ACC112 (cell line): ENCODE measurements around the gene RAB7B.
A peak's percentile ranks its signal among the peaks of the same experiment; 100 is the strongest.

Source experiments
- H2AFZ ChIP-seq: fragments of 200-600 bp; sonication (generic); one replicate; pipeline ENCODE4 v1.6.0; 2017; ENCODE audit warnings: antibody characterized with exemption, low read length; ENCODE audit not compliant: unreplicated experiment
- H3K27ac ChIP-seq: fragments of 200-600 bp; sonication (generic); 2 replicates; pipeline ENCODE4 v1.5.1; 2014; ENCODE audit warnings: low read depth, mild to moderate bottlenecking, antibody characterized with exemption, low read length, moderate library complexity
- H3K27me3 ChIP-seq: fragments of 200-600 bp; sonication (generic); 2 replicates; pipeline ENCODE4 v1.6.1; 2014; ENCODE audit warnings: mild to moderate bottlenecking, antibody characterized with exemption, low read length, moderate library complexity, mixed read lengths; ENCODE audit not compliant: insufficient read depth
- H3K36me3 ChIP-seq: fragments of 200-600 bp; sonication (generic); 2 replicates; pipeline ENCODE4 v1.6.1; 2016; ENCODE audit warnings: mild to moderate bottlenecking, antibody characterized with exemption, low read length, moderate library complexity, mixed read lengths; ENCODE audit not compliant: insufficient read depth
- H3K4me1 ChIP-seq: fragments of 200-600 bp; sonication (generic); one replicate; pipeline ENCODE4 v1.6.1; 2016; ENCODE audit warnings: low read length, mixed read lengths; ENCODE audit not compliant: insufficient read depth, unreplicated experiment, control insufficient read depth
- H3K4me3 ChIP-seq: fragments of 200-600 bp; sonication (generic); 2 replicates; pipeline ENCODE4 v1.5.1; 2014; ENCODE audit warnings: mild to moderate bottlenecking, low read depth, low read length
- H3K79me2 ChIP-seq: fragments of 200-600 bp; sonication (generic); one replicate; pipeline ENCODE4 v1.6.0; 2016; ENCODE audit warnings: low read length; ENCODE audit not compliant: control insufficient read depth, unreplicated experiment, insufficient read depth

RAB7B gene

DNA sequence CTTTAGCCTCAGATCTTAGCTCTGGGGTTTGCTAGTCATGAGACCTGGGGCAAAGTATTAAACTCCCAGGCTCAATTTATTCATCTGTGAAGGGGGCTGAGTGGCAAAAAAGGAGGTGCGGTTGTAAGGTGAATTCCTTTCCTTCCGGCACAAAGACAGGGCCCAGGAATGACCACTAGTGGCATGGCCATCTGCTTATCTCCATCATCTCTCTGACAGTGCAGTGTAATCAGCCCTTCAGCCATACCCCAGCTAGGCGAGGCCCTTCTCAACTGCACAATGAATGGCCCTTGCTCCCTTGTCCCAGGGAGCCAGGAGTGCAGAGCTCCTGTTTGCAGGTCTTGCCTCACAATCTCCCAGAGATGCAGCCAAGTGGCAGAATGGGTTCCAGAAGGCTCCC lies 54.3 kb downstream of the RAB7B start:
- H2AFZ ChIP-seq = no peak overlapping the region
- no peaks in the 10 kb centered on the region for H3K36me3 ChIP-seq
- H3K79me2 ChIP-seq = no peaks in the 10 kb centered on the region
- H3K27ac ChIP-seq = no peak overlapping the region
- H3K27me3 ChIP-seq = peaks cover 26% of the 10 kb centered on the region
- H3K4me3 ChIP-seq = no peak overlapping the region
- H3K4me1 ChIP-seq = peaks cover 26% of the 10 kb centered on the region

DNA sequence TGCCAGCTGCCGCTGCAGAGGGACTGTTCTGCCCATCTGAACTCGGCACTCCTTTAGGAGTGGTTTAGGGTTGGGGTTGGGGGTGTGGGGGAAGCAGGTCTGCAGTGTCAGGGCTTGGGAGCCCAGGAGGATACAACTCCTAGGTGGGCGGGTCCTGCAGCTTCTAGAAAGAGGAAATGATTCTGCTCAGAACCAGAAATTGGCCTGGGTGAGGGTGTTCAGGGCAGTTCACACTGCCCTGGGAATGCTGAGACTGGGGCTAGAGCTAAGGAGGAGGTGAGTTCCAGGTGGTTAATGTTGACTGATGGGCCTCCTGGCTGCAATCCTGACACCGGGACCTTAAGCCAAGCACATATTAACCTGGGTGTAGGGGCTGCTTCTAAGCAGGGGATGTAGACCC lies 55.2 kb downstream of the RAB7B start:
- Histone ChIP-seq H3K79me2 (no peaks in the 10 kb centered on the region), H2AFZ (no peak overlapping the region), H3K4me1 (peaks cover 26% of the 10 kb centered on the region), H3K36me3 (no peaks in the 10 kb centered on the region), H3K4me3 (no peak overlapping the region), H3K27me3 (peaks cover 33% of the 10 kb centered on the region), H3K27ac (no peak overlapping the region)

DNA sequence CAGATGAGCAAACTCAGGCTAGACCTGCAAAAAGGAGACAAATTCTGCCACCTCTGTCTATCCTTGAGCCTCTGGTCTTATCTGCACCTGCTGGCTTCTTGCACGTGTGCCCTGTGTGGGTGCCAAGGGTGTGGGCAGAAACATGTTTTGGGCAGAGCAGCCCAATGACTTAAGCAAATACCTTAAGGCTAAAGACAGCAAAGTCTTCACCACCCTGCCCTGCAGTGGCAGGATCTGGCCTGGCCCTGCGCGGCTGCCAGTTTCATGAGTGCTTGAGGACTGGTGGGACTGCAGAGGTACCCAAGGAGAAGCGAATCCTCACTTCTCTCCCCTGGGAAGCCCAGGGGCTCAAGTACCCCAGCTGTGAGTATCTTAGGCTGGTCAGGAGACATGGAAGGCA lies 56.2 kb downstream of the RAB7B start:
- peaks cover 35% of the 10 kb centered on the region for H3K27me3 ChIP-seq
- no peaks in the 10 kb centered on the region for H3K79me2 ChIP-seq
- H3K36me3 ChIP-seq = no peaks in the 10 kb centered on the region
- no peak overlapping the region for H3K27ac ChIP-seq
- no peak overlapping the region for H3K4me3 ChIP-seq
- no peak overlapping the region for H2AFZ ChIP-seq
- peaks cover 23% of the 10 kb centered on the region for H3K4me1 ChIP-seq

DNA sequence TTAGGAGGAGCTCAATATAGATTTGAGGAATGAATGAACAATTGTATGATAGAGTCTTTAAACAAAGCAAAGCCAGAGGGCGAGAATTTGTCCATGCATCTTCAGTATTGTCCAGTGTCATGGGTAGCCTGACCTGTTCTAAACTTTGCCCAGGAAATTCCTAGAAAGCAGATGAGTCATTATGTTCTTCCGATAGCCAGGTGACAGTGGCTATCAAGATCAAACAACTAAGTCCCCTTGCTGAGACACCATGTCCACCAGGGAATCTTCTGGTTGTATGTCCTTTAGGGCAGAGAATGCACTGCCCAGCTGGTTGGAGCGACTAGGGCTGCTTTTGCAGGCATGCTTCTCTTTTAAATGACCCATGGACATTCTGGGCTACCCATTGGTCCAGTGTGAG lies 58.1 kb downstream of the RAB7B start:
- H3K27me3 ChIP-seq = peaks cover 35% of the 10 kb centered on the region
- H3K79me2 ChIP-seq = no peaks in the 10 kb centered on the region
- peaks cover 3% of the 10 kb centered on the region for H3K4me1 ChIP-seq
- no peak overlapping the region for H2AFZ ChIP-seq
- no peaks in the 10 kb centered on the region for H3K36me3 ChIP-seq
- no peak overlapping the region for H3K27ac ChIP-seq
- H3K4me3 ChIP-seq = no peak overlapping the region

DNA sequence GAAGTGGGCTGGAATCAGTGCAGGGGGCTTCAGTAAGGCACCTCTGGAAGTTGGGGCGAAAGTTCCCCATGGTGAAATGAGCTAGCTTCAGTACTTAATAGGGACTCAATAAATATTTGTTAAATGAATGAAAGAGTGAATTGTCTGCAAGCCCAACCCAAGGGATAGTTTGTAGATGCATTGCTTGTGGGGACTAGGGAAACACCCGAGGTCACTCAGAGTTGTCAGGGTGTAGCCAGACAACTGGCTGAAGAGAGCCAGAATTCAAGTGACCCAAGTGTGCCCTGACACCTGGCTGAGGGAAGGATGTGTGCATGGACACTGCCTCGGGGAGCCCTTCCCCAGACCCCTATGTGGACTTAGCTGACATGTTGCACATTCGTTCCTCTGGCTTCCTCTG lies 58.7 kb downstream of the RAB7B start:
- H3K79me2 ChIP-seq = no peaks in the 10 kb centered on the region
- H3K36me3 ChIP-seq = no peaks in the 10 kb centered on the region
- H3K27me3 ChIP-seq = peaks cover 35% of the 10 kb centered on the region
- no peak overlapping the region for H3K4me3 ChIP-seq
- no peak overlapping the region for H2AFZ ChIP-seq
- no peaks in the 10 kb centered on the region for H3K4me1 ChIP-seq
- no peak overlapping the region for H3K27ac ChIP-seq

DNA sequence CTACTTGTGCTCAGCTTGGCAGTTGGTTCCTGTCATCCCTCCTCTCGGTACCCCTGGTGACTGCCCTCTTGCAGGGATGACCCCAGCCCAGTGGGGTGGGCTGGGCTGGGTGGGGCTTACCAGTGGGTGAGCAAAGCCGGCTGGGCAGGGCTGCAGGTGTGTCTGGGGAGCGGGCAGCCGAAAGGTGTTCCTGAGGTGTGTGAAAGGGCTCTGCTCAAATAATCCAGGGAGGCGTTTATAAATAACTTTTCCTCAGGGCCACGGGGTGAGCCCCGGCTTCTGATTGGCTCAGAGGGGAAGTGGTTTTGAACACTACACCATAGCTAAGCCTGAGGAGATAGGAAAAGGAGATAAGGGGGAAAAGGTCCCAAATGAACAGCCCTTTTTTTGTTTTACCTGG lies 60.0 kb downstream of the RAB7B start, which contains the start of gene SLC26A9:
Gene SLC26A9, minus strand, starts transcription at position 212 of the 400 bp plus-strand sequence. CDS start 7,636 bp downstream, outside the sequence.
- no peak within 1 kb of the TSS for H2AFZ ChIP-seq
- no peak within 1 kb of the TSS for H3K4me3 ChIP-seq
- H3K27me3 ChIP-seq = peaks cover 35% of the 10 kb centered on the region
- H3K4me1 ChIP-seq = no peaks in the 10 kb centered on the region
- no peaks in the 10 kb centered on the region for H3K36me3 ChIP-seq
- no peak within 1 kb of the TSS for H3K27ac ChIP-seq
- H3K79me2 ChIP-seq = no peaks in the 10 kb centered on the region

DNA sequence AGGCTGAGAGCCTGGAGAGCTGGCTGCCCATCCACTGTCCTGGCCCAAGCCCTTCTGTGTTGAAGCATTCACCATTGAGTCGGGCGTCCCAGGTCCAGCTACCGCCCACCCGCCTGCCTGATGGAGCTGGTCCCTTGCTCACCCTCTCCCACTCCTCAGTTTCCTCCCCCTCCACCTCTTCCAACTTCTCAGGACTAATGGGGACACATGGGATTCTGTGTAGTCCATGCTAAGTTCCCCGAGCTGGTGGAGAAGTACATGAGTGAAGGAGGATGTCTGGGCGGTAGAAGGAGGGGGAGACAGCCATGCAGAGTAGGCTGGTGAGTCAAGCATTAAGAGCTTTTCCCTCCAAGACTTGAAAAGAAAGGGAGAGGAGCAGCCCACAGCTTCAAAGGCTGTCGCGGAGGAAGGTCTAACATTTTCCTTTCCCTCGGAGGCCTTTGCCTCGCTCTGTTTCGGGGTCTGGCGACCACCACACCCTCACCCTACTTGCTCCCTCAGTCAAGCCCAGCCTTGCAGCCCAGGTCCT lies 60.5 kb downstream of the RAB7B start:
- no peak overlapping the region for H3K4me3 ChIP-seq
- no peaks in the 10 kb centered on the region for H3K79me2 ChIP-seq
- no peak overlapping the region for H3K27ac ChIP-seq
- H3K4me1 ChIP-seq = peaks cover 1% of the 10 kb centered on the region
- H2AFZ ChIP-seq = no peak overlapping the region
- peaks cover 35% of the 10 kb centered on the region for H3K27me3 ChIP-seq
- H3K36me3 ChIP-seq = no peaks in the 10 kb centered on the region

DNA sequence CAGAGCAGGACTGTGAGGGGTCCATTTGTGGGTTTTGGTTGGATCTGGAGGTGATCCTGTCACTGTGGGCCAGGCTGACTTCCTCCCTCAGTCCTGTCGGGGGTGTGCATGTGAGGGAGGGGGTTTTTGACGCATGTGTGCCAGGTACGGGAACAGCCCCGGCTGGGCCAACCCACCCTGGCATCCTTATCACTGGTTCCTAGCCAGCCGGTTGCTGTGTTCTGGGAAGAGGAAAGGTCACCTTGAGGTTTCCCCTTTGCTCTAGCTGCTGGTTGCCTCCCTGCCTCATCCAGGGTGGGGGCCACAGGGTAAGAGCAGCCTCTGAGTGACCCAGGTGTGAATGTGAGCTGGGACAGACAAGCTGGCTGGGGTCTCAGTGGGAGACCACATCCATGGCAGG lies 62.5 kb downstream of the RAB7B start:
- Histone ChIP-seq H3K4me1 (peaks cover 20% of the 10 kb centered on the region), H3K27me3 (peaks cover 23% of the 10 kb centered on the region), H3K36me3 (no peaks in the 10 kb centered on the region), H3K4me3 (no peak overlapping the region), H3K79me2 (no peaks in the 10 kb centered on the region), H3K27ac (no peak overlapping the region), H2AFZ (no peak overlapping the region)

DNA sequence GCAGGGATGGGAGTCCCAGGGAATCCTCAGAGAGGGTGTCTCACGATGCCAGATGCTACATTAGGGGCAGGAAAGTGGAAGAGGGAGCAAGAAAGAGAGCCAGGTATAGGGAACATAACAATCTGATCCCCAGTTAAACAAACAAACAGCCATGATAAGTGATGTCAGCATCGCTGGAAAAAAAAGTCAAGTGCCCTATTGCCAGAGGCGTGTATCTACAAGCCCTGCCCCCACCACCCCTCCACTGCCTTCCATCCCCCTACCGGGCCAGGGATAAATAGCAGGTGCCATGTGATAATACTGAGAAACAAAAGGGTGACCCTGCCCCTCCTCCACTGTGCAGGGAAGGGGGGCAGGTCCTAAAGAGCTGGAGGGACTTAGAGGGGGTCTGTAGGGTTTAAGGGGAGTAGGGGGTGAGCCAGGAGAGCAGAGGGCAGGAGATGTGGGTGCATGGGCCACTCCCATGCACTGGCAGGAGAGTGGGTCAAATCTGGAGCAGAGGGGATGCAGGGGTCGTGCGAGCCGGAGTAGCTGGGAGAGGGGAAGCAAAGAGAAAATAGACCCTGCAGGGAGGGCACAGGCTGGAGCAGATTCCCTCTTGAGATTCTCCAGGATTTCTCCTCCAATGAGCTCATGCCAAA lies 63.4 kb downstream of the RAB7B start:
- Histone ChIP-seq H3K27me3 (peaks cover 14% of the 10 kb centered on the region), H3K4me1 (peaks cover 21% of the 10 kb centered on the region), H3K79me2 (no peaks in the 10 kb centered on the region), H2AFZ (no peak overlapping the region), H3K27ac (no peak overlapping the region), H3K4me3 (no peak overlapping the region), H3K36me3 (no peaks in the 10 kb centered on the region)

DNA sequence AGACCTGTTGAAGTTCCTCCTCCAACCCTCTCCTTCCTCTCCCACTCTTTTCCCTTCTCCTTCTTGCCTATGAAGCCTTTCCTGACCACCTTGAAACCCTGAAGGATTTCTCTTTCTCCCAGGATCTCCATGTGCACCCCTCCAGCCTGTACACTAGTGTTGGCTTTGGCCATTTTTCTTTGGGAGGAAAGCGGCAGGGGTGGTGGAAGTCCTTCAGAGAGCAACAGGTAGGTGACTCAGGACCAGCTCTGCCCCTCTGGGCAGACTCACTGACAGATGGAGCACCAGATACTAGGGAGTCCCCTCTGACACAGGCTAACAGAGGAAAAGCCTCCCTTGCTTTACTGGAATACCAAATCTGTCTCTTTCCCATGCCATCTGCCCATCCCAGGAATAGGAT lies 64.5 kb downstream of the RAB7B start:
- no peak overlapping the region for H2AFZ ChIP-seq
- H3K4me1 ChIP-seq = peaks cover 32% of the 10 kb centered on the region
- no peaks in the 10 kb centered on the region for H3K79me2 ChIP-seq
- H3K4me3 ChIP-seq = no peak overlapping the region
- H3K27ac ChIP-seq = no peak overlapping the region
- no peaks in the 10 kb centered on the region for H3K36me3 ChIP-seq
- H3K27me3 ChIP-seq = peaks cover 9% of the 10 kb centered on the region; the same call in 1 of the 2 replicates

DNA sequence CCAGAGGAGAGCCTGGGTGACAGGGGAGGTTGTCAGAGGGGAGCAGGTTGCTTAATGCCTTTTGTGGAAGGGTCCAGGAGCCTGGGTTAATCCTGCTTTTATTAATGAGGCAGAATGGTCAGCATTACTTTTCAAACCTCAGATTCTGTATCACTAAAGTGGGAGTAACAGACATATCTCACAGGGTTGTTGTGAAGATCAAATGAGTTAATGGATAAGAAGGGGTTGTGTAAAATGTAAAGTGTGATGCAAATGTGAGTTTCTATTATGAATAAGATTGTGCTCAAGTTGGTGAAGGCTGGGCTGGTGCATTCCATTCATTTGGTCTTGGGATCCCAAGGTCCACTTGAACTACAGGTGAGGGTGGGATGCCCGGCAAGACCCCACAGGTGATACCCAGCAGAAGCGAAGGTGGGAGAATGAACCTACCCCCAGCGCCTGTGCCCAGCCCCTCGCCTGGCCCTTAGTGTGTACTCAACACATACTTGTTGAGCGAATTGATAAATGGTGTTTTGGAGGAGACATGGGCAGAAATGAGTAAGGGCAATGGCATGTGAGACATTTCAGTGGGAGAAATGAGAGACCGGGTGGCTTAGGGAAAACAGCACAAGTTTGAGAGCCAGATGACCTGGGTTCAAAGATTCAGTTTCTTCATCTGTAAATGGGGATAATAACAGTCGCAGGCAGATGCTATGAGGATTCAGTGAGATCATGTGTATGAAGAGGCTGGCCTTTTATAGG lies 66.2 kb downstream of the RAB7B start:
- Histone ChIP-seq H3K4me1 (peaks cover 44% of the 10 kb centered on the region), H3K4me3 (no peak overlapping the region), H3K79me2 (no peaks in the 10 kb centered on the region), H3K27ac (peak overlapping the region; percentile 3; the same call in 1 of the 2 replicates), H3K36me3 (no peaks in the 10 kb centered on the region), H3K27me3 (no peaks in the 10 kb centered on the region), H2AFZ (peak overlapping the region; percentile 42)
